Ectodermal cell (in vitro differentiated cells): ENCODE results near the gene CPEB3. TPM values are rescaled to one million over a fixed set of nuclear protein-coding genes. Genes with fewer than 3 reads are reported as not detected.
"Not testable (repeated sequence)": the region's sequence is repeated elsewhere in the genome, so short reads cannot be mapped to it uniquely, and the experiment has no call there.

Source experiments
- H3K27ac ChIP-seq: 2 replicates; pipeline ENCODE4 v1.7.0; 2013; ENCODE audit warnings: mild to moderate bottlenecking, low read depth, low read length; ENCODE audit not compliant: insufficient read depth, poor library complexity, severe bottlenecking
- H3K27me3 ChIP-seq: 2 replicates; pipeline ENCODE4 v1.7.0; 2013; ENCODE audit warnings: mild to moderate bottlenecking, low read length; ENCODE audit not compliant: insufficient read depth, control insufficient read depth, poor library complexity, severe bottlenecking
- H3K36me3 ChIP-seq: one replicate; pipeline ENCODE4 v1.7.0; 2013; ENCODE audit warnings: low read length; ENCODE audit not compliant: control insufficient read depth, insufficient read depth
- H3K4me1 ChIP-seq: one replicate; pipeline ENCODE4 v1.7.0; 2013; ENCODE audit warnings: low read length; ENCODE audit not compliant: control insufficient read depth, insufficient read depth
- H3K4me3 ChIP-seq: 2 replicates; pipeline ENCODE4 v1.7.0; 2013; ENCODE audit warnings: low read depth, low read length, control low read depth; ENCODE audit not compliant: insufficient read depth
- H3K9me3 ChIP-seq: 2 replicates; pipeline ENCODE4 v1.7.0; 2013; ENCODE audit warnings: mild to moderate bottlenecking, low read length, moderate library complexity; ENCODE audit not compliant: control insufficient read depth
- WGBS, 2 experiments: methylation state at CpG; one replicate each; pipeline ENCODE4 v1.1.7; 2013; ENCODE audit warnings: missing lambda C conversion rate in 2 of 2; 5-methylcytosine and 5-hydroxymethylcytosine counted together
- polyA plus RNA-seq, 4 experiments: library from polyadenylated mRNA; stranded (reverse); fragments of 50-300 nt; gene quantifications; one replicate each; pipeline ENCODE4 v1.2.3, GENCODE V29; 2013

Gene CPEB3
- 1.9 TPM for polyA plus RNA-seq (2013, experiment 1 of 4)
- polyA plus RNA-seq (2013, experiment 2 of 4), result 1.7 TPM
- 1.4 TPM for polyA plus RNA-seq (2013, experiment 3 of 4)
- 1.2 TPM for polyA plus RNA-seq (2013, experiment 4 of 4)

DNA sequence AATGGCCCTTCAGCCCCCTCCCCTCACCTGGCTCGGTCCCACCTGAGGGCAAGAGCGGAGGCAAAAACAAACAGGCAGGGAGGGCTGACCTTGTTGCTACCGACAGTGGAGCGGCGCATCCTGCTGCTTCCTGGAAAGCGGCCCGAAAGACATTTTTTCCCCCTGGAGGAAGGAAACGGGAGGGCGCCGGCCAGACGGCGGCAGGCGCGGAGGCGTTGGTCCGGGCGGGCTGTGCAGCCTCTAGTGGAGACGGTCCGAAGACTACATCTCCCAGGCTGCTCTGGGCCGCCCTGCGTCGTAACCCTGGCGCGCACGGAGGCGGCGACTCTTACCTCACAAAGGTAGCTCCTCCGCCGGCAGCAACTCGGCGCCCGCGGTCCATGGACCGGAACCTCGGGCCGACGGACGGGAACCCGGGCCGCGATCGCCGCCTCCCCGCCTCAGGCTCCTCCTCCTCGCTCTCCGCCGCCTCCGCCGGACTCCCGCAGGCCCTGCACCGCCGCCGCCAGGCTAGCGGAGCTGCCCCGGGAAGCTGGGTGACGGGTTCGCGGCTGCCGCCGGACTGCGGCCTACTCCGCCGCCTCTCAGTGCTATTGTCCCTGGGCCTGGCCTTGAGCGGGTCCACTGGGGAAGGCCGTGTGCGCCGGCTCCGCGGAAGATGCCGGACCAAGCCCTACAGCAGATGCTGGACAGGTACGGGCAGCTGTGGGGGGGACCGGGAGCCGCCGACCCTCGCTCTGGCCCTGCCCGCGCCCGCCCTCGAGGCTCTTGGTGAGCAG is at the start of gene CPEB3, which contains the start of gene MARCHF5:
Gene CPEB3, minus strand, starts transcription at position 242 of the 779 bp plus-strand sequence. CDS start 50,728 bp downstream, outside the sequence.
Gene MARCHF5, plus strand, starts transcription at position 331 of the 779 bp plus-strand sequence. Its CDS starts 328 bp downstream, at position 659.
- peak within 1 kb of the TSS; percentile 93 for H3K4me3 ChIP-seq
- H3K27ac ChIP-seq, result peak within 1 kb of the TSS; percentile 89
- peaks cover 6% of the 10 kb centered on the region for H3K27me3 ChIP-seq
- H3K36me3 ChIP-seq, result peaks cover 4% of the 10 kb centered on the region
- no peaks in the 10 kb centered on the region for H3K9me3 ChIP-seq
- H3K4me1 ChIP-seq, result peaks cover 4% of the 10 kb centered on the region
- WGBS, 2 experiments, result 0% methylated on average over 79 of the region's 79 CpGs

DNA sequence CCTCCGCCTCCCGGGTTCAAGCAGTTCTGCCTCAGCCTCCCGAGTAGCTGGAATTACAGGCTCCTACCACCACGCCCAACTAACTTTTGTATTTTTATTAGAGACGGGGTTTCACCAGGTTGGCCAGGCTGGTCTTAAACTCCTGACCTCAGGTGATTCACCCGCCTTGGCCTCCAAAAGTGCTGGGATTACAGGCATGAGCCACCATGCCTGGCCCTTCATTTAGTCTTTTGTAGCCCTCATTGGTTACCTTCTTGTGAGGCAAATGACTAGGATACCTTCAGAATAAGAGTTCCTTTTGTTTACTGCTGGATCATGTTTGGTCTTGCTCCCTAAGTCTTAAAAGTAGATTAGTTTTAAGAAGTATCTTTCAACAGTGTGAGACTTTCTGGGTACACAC is 39.0 kb upstream of the CPEB3 start:
- not testable (repeated sequence) for H3K9me3 ChIP-seq, H3K27ac ChIP-seq, H3K36me3 ChIP-seq, H3K4me3 ChIP-seq, H3K27me3 ChIP-seq, H3K4me1 ChIP-seq
- 85 to 86% methylated on average over 6 of the region's 6 CpGs for WGBS, 2 experiments

DNA sequence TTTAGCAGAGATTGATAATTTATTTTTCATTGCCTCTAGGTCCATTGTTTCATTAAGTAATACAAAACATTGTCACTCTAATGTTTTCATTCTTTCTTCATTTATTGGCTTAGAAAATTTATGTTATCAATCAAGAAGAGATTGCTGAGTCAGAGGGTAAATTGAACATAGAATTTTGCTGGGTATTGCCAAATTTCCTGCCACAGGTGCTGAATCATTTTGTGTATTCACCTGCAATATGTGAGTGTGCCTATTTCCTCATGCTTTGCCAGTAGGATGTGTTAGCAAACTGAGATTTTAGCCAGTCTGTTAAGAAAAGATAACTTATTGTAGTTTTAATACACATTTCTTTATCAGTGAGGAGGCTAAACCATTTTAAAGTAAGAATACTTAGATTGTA is 38.1 kb upstream of the CPEB3 start:
- Histone ChIP-seq H3K27ac (no peak overlapping the region), H3K4me1 (no peaks in the 10 kb centered on the region), H3K4me3 (no peak overlapping the region), H3K36me3 (no peaks in the 10 kb centered on the region), H3K9me3 (no peaks in the 10 kb centered on the region), H3K27me3 (no peaks in the 10 kb centered on the region)

DNA sequence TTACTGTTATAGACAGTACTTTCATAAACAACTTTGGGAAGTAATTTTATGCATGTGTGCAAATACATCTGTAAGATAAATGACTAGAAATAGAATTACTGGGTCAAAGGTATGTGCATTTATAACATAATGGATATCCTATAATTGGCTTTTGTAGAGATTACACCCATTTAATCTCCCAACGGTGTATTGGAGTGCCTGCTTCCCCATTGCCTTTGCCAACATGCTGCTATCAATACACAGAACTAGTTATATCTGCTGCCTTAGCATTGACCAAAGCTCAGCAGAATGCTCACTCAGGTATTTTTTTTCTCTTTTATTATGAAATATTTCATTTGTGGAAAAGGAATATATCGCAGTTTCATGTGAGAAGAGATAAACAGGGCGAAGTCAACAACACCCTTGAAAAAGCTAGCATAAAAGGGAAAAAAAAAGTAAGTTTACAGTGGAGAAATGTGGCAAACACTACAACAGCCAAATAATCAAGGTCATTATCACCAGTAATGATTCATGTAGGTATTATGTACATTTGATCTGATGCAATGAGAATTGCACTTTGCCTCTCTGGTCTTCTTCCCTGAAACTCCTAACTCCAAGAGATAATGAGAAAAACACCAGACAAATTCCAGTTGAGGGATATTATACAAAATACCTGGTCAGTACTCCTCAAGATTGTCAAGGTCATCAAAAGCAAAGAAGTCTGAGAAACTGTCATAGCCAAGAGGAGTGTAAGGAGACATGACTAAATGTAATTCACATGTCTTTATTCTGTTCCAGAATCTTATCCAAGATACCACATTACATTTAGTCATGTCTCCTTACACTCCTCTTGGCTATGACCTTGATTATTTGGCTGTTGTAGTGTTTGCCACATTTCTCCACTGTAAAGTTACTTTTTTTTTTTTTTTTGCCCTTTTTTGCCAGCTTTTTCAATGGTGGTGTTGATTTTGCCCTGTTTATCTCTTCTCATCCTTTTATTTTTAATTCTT is 36.9 kb upstream of the CPEB3 start:
- Histone ChIP-seq H3K9me3 (no peaks in the 10 kb centered on the region), H3K4me3 (no peak overlapping the region), H3K36me3 (no peaks in the 10 kb centered on the region), H3K27me3 (no peaks in the 10 kb centered on the region), H3K27ac (no peak overlapping the region), H3K4me1 (no peaks in the 10 kb centered on the region)
- WGBS, 2 experiments, result 90 to 100% methylated on average over 1 to 3 of the region's 3 CpGs

DNA sequence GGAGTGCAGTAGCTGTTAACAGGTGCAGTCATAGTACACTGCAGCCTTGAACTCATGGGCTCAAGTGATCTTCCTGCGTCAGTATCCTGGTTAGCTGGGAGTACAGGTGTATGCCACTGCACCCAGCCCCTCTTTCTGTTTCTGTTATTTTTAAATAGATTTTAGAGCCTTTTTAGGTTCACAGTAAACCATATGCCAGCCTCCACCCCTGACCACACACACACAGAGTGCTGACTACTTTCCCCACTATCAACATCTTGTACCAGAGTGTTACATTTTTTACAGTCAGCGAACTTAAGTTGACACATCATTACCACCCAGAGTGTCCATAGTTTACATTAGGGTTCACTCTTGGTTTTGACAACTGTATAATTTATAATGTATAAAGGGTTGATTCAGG is 32.2 kb upstream of the CPEB3 start:
- Histone ChIP-seq H3K27me3 (no peaks in the 10 kb centered on the region), H3K4me1 (no peaks in the 10 kb centered on the region), H3K9me3 (no peaks in the 10 kb centered on the region), H3K27ac (no peak overlapping the region), H3K36me3 (no peaks in the 10 kb centered on the region), H3K4me3 (no peak overlapping the region)
- WGBS, 2 experiments, result 86 to 100% methylated on average over 2 of the region's 2 CpGs

DNA sequence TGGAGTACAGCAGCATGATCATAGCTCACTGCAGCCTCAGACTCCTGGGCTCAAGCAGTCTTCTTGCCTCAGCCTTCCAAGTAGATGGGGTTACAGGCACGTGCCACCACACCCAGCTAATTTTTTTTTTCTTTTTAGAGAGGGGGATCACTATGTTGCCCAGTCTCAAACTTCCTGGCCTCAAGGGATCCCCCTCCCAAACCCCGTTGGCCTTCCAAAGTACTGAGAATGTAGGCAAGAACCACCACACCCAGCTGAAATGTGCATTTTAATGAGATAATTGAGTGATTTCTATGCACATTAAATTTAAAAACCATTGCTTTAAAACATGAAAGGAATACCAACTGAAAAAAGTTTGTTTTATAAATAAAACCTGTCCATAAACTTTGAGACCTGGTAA is 25.7 kb upstream of the CPEB3 start:
- no peak overlapping the region for H3K27ac ChIP-seq
- H3K27me3 ChIP-seq, result no peaks in the 10 kb centered on the region
- no peaks in the 10 kb centered on the region for H3K4me1 ChIP-seq
- 100% methylated on average over 2 of the region's 2 CpGs; no CpG with 5 or more reads in 1 of the 2 experiments for WGBS, 2 experiments
- no peak overlapping the region for H3K4me3 ChIP-seq
- H3K36me3 ChIP-seq, result peaks cover 7% of the 10 kb centered on the region
- H3K9me3 ChIP-seq, result no peaks in the 10 kb centered on the region

DNA sequence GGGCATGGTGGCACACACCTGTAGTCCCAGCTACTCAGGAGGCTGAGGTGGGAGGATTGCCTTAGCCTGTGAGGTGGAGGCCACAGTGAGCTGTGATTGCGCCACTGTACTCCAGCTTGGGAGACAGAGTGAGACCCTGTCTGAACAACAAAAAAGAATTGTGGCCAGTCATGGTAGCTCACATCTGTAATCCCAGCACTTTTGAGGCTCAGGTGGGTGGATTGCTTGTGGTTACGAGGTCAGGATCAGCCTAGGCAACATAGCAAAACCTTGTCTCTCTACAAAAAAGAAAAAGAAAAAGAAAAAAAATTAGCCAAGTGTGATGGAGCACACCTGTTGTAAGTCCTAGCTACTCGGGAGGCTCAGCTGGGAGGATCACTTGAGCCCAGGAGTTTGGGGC is 22.9 kb upstream of the CPEB3 start:
- 91 to 93% methylated on average over 3 of the region's 3 CpGs for WGBS, 2 experiments
- Histone ChIP-seq H3K9me3 (no peaks in the 10 kb centered on the region), H3K36me3 (peaks cover 12% of the 10 kb centered on the region)

DNA sequence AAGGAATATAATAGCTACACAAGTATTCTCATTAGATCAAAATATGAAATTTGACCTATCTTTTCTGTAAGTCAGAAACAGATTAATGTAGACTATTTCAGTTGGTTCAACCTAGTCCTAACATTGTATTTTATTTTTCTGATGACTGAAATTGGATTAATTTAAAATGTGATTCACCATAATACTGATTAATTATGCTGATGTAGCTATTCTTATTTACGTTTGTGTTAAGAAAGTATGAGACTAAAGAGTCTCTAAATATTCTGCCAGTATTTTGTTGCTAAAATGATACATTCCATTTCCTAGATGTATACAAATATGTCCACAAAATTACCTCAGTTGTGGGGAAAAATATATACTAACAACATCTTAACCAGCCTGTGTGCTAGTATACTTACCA is 18.4 kb upstream of the CPEB3 start:
- Histone ChIP-seq H3K27me3 (no peaks in the 10 kb centered on the region), H3K27ac (no peak overlapping the region), H3K9me3 (no peaks in the 10 kb centered on the region), H3K4me3 (no peak overlapping the region), H3K4me1 (no peaks in the 10 kb centered on the region), H3K36me3 (peaks cover 12% of the 10 kb centered on the region)
- 100% methylated on average over 1 of the region's 1 CpG; no CpG with 5 or more reads in 1 of the 2 experiments for WGBS, 2 experiments

More for the DNA sequence above, 22.9 kb upstream of the CPEB3 start:
- Histone ChIP-seq H3K27ac (no peak overlapping the region), H3K4me3 (no peak overlapping the region), H3K4me1 (no peaks in the 10 kb centered on the region), H3K27me3 (no peaks in the 10 kb centered on the region)

DNA sequence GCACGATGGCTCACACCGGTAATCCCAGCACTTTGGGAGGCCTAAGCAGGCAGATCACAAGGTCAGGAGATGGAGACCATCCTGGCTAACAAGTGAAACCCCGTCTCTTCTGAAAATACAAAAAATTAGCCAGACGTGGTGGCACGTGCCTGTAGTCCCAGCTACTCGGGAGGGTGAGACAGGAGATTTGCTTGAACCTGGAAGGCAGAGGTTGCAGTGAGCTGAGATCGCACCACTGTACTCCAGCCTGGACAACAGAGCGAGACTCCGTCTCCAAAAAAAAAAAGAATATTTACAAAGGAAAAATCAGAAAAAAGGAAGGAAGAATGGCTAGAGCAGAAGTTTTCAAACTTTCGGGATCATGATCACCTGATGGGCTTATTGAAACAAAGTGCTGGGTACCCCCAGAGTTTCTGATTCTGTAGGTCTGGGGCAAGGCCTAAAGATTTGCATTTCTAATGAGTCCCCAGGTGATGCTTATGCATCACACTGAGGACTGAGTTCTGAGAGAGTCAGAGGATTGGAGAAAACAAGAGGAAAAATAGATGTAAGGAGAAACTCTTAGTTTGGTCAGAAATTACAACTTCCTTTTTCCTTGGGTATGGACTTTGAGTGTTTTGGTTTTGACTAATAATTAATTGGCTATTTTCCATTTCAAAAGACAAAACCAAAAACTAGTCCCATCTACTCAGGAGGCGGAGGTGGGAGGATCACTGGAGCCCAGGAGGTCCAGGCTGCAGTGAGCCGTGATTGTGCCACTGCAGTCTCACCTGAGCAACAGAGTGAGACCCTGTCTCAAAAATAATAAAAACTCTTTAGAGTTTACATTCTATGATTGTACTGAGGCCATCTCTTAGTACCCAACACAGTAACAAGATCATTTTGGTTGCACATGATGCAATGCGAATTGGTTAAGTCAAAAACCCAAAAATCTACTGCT is 14.5 kb upstream of the CPEB3 start:
- Histone ChIP-seq H3K36me3 (no peaks in the 10 kb centered on the region), H3K9me3 (no peaks in the 10 kb centered on the region), H3K27ac (no peak overlapping the region), H3K27me3 (no peaks in the 10 kb centered on the region), H3K4me3 (no peak overlapping the region), H3K4me1 (peaks cover 5% of the 10 kb centered on the region)
- 69 to 71% methylated on average over 13 of the region's 13 CpGs for WGBS, 2 experiments
